Nephron (organoid): ENCODE measurements around the gene AFAP1.

Experiments used
- H3K27ac Mint-ChIP-seq, 3 experiments: 2 replicates each; pipeline ENCODE4 v1.8.0; 2020; ENCODE audit warnings: mixed read lengths in 3 of 3, mild to moderate bottlenecking in 2 of 3, moderate library complexity in 1 of 3
- H3K27me3 Mint-ChIP-seq: 2 replicates; pipeline ENCODE4 v1.8.0; 2021; ENCODE audit warnings: low read depth, mild to moderate bottlenecking, moderate library complexity, mixed read lengths
- H3K36me3 Mint-ChIP-seq: 2 replicates; pipeline ENCODE4 v1.8.0; 2020; ENCODE audit warnings: low read depth, mixed read lengths
- H3K4me1 Mint-ChIP-seq: 2 replicates; pipeline ENCODE4 v1.8.0; 2020; ENCODE audit warnings: mixed read lengths
- H3K4me3 Mint-ChIP-seq, 3 experiments: 2 replicates each; pipeline ENCODE4 v1.8.0; 2020; ENCODE audit warnings: mild to moderate bottlenecking in 3 of 3, mixed read lengths in 3 of 3, moderate library complexity in 2 of 3
- H3K9me3 Mint-ChIP-seq: 2 replicates; pipeline ENCODE4 v1.8.0; 2020; ENCODE audit warnings: mixed read lengths
- TF ChIP-seq, protein P1 (sequence below), 3 experiments: fragments of 200-600 bp; sonication (generic); IDR thresholded peaks; one replicate each; pipeline ENCODE4 v1.5.0; 2021; ENCODE audit warnings: antibody characterized with exemption in 3 of 3; ENCODE audit not compliant: unreplicated experiment in 3 of 3

Gene AFAP1

DNA sequence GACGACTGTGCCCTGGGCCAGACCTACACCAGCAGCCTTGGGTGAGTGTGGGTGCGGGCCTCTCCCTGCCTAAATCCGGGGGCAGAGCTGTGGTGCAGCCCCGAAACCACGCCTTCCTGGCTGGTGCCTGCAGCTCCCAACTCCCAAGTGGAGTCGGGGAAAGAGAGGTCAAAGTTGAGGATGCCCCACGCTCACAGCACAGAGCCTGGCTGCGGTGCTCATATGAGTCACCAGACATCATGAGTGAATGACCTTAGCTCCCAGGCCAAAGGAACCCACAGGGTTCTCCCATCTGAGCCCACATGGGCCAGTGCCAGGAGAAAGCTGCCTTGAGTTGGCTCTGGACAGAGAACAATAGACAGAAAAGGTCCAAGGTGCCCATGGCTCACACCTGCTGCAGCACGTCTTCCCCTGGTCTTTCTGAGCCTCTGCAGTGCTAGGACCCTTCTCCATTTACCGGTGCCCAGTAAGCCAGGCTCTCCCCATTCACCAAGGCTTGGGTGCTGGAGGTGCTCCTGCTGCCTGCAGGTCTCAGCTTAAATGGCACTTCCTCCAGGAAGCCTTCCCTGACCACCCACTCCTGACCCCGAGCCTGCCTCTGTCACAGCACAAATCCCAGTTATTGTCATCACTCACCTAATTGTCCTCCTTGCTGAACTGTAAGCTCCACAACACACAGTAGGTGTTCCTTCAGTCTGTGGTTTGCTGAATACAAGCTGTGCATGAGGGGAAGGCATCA, 224.2 kb downstream of the AFAP1 start:
- Mint-ChIP-seq H3K9me3 (peaks cover 3% of the 10 kb centered on the region), H3K4me1 (peaks cover 32% of the 10 kb centered on the region), H3K27ac (no peak overlapping the region), H3K27me3 (peaks cover 24% of the 10 kb centered on the region), H3K36me3 (peaks cover 18% of the 10 kb centered on the region), H3K4me3 (no peak overlapping the region)
- TF ChIP-seq, protein P1, sequence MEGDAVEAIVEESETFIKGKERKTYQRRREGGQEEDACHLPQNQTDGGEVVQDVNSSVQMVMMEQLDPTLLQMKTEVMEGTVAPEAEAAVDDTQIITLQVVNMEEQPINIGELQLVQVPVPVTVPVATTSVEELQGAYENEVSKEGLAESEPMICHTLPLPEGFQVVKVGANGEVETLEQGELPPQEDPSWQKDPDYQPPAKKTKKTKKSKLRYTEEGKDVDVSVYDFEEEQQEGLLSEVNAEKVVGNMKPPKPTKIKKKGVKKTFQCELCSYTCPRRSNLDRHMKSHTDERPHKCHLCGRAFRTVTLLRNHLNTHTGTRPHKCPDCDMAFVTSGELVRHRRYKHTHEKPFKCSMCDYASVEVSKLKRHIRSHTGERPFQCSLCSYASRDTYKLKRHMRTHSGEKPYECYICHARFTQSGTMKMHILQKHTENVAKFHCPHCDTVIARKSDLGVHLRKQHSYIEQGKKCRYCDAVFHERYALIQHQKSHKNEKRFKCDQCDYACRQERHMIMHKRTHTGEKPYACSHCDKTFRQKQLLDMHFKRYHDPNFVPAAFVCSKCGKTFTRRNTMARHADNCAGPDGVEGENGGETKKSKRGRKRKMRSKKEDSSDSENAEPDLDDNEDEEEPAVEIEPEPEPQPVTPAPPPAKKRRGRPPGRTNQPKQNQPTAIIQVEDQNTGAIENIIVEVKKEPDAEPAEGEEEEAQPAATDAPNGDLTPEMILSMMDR (IDR thresholded peaks at IDR 0.05; ENCODE audit: unreplicated experiment in 3 of 3): no peak

DNA sequence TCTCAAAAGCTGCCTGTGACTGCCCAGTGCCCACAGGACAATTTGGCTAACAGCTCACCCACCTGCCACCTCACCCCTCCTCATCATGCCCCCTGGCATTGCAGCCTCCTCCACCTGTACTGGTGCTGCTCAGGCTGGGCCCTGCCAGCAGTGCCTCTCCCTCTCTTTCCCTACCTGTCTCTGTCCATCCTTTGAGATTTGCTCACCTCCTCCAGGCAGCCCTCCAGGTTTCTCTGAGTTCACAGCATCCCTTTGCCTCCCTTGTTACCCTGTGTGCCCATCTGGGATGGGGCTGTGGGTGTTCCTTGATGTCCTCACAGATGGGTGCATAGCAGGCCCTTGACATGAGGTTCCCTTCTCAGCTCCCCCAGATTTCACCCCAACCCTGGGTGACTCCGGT, 224.9 kb downstream of the AFAP1 start:
- Mint-ChIP-seq H3K27ac (no peak overlapping the region), H3K36me3 (peaks cover 18% of the 10 kb centered on the region), H3K4me3 (no peak overlapping the region), H3K4me1 (peaks cover 33% of the 10 kb centered on the region), H3K9me3 (peaks cover 3% of the 10 kb centered on the region), H3K27me3 (peaks cover 17% of the 10 kb centered on the region)
- TF ChIP-seq, protein P1 (IDR thresholded peaks at IDR 0.05; ENCODE audit: unreplicated experiment in 3 of 3): no peak

DNA sequence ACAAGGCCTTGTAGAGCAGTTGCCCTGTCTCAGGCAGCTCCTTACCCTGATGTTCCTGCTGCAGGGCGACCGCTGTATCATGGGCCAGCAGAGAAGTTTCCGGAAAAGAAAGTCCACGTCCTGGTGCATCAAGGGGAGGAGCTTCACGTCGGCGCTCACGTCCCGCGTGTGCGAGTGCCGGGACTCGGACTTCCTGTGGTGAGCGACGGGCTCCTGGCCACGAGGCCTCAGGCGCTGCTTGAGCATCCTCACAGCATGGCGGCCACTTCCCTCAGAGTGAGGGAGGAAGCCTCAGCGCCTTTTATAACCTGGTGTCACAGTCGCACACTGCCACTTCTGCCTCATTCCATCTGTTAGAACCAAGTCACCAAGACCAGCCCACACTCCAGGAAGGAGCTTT, 225.5 kb downstream of the AFAP1 start:
- no peak overlapping the region for H3K4me3 Mint-ChIP-seq
- TF ChIP-seq, protein P1 (IDR thresholded peaks at IDR 0.05; ENCODE audit: unreplicated experiment in 3 of 3): no peak
- H3K27ac Mint-ChIP-seq: no peak overlapping the region
- peaks cover 3% of the 10 kb centered on the region for H3K9me3 Mint-ChIP-seq
- peaks cover 18% of the 10 kb centered on the region for H3K27me3 Mint-ChIP-seq
- peaks cover 18% of the 10 kb centered on the region for H3K36me3 Mint-ChIP-seq
- H3K4me1 Mint-ChIP-seq: peaks cover 31% of the 10 kb centered on the region

DNA sequence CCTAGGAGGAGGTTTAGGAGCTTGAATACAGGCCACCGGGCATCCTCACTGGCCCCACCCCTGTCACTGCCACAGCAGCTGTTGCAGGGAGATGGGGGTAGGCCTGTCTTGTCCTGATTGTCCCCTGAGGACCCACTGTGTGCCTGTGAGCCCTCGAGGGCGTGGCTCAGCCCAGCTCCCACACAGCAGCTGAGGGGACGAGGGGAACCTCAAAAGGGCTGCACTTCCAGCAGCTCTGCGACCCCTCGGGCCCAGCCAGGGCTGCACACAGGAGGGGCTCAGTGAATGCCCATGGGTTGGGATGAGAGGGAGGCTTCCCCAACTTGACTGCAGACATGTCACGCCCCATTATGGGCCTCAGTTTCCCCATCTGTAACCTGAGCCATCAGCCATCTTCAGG, 225.9 kb downstream of the AFAP1 start:
- H3K4me1 Mint-ChIP-seq: peaks cover 30% of the 10 kb centered on the region

DNA sequence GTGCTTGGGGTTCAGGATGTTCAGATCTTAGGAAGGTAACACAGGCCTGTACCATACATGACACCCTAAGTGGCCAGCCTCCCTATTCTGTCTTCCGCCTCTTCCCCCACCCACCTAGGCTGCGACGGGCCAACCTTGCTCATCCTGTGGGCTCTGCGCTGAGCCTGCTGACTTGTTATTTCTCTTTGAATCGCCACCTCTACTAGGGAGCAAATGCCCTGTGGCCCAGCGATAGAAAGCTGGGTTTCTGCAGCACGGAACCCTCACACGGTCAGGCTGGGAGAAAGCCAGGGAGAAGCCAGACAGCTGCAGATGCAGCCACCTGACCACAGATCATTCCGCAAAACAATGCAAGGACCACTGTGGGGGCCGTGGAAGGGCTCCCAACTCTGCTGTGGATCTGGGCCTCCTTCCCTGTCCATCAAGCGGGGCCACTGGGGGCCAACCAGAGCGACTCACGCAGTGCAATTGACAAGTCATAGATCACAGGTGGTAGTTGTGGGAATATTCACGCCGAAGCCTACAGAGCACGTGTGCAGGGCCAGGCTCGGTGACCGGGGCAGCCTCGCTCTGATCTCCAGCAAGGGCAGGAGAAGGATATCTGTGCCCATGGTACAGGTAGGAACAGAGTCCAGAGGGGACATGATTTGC, 227.5 kb downstream of the AFAP1 start:
- H3K27ac Mint-ChIP-seq: no peak overlapping the region
- TF ChIP-seq, protein P1 (IDR thresholded peaks at IDR 0.05; ENCODE audit: unreplicated experiment in 3 of 3): no peak
- peaks cover 12% of the 10 kb centered on the region for H3K27me3 Mint-ChIP-seq
- H3K36me3 Mint-ChIP-seq: peaks cover 18% of the 10 kb centered on the region
- peaks cover 21% of the 10 kb centered on the region for H3K4me1 Mint-ChIP-seq
- peaks cover 3% of the 10 kb centered on the region for H3K9me3 Mint-ChIP-seq
- H3K4me3 Mint-ChIP-seq: no peak overlapping the region

More for the DNA sequence above, 225.9 kb downstream of the AFAP1 start:
- peaks cover 18% of the 10 kb centered on the region for H3K36me3 Mint-ChIP-seq
- TF ChIP-seq, protein P1 (IDR thresholded peaks at IDR 0.05; ENCODE audit: unreplicated experiment in 3 of 3): no peak
- no peak overlapping the region for H3K27ac Mint-ChIP-seq
- H3K27me3 Mint-ChIP-seq: peaks cover 18% of the 10 kb centered on the region
- H3K4me3 Mint-ChIP-seq: no peak overlapping the region
- H3K9me3 Mint-ChIP-seq: peaks cover 3% of the 10 kb centered on the region
